ENCODE data around the gene GNAQ. TPM values are rescaled to one million over a fixed set of nuclear protein-coding genes. Genes with fewer than 3 reads are reported as not detected.
A peak's percentile ranks its signal among the peaks of the same experiment; 100 is the strongest.

Gene GNAQ
- polyA plus RNA-seq, 3 donors: 8.3 to 51.0 (median 9.6) TPM

DNA sequence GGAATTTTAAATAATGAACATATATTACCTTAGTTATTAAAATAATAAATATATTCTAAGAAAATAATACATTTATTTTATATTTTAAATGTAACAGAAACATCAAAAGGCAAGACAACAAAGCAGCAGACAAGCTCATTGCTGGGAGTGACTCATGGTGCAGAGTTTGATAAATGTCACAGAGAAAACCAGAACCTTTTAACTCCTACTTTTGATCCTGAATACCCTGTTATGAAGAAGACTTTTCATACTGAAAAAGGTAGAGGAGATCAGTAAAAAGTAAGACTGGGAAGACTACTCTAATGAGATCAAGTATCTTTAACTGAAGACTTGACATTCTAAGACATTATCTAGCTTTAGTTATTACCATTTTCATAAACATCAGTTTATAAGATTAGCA lies 284.4 kb downstream of the GNAQ start:
- no peak overlapping the region for H2AFZ ChIP-seq (ENCODE audit: insufficient read depth, low read depth, low read length, poor library complexity, severe bottlenecking)
- H3K9me3 ChIP-seq (replicated peaks in 1 of 2; ENCODE audit: control insufficient read depth in 1 of 2, insufficient read depth in 1 of 2, low read length in 2 of 2): no peaks in the 10 kb centered on the region
- peaks cover 92% of the 10 kb centered on the region for H4K20me1 ChIP-seq (ENCODE audit: insufficient read depth, low read length)
- TF ChIP-seq, protein P1, sequence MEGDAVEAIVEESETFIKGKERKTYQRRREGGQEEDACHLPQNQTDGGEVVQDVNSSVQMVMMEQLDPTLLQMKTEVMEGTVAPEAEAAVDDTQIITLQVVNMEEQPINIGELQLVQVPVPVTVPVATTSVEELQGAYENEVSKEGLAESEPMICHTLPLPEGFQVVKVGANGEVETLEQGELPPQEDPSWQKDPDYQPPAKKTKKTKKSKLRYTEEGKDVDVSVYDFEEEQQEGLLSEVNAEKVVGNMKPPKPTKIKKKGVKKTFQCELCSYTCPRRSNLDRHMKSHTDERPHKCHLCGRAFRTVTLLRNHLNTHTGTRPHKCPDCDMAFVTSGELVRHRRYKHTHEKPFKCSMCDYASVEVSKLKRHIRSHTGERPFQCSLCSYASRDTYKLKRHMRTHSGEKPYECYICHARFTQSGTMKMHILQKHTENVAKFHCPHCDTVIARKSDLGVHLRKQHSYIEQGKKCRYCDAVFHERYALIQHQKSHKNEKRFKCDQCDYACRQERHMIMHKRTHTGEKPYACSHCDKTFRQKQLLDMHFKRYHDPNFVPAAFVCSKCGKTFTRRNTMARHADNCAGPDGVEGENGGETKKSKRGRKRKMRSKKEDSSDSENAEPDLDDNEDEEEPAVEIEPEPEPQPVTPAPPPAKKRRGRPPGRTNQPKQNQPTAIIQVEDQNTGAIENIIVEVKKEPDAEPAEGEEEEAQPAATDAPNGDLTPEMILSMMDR (IDR thresholded peaks at IDR 0.05): no peak
- H3K27me3 ChIP-seq (ENCODE audit: control insufficient read depth in 2 of 2, insufficient read depth in 2 of 2, low read length in 2 of 2): no peaks in the 10 kb centered on the region
- Mint-ChIP-seq H3K9me3 (no peaks in the 10 kb centered on the region), H3K27ac (peak overlapping the region in 1 of 7 donors; percentile 56), H3K4me3 (no peak overlapping the region), H3K4me1 (peaks cover 21% of the 10 kb centered on the region), H3K27me3 (ENCODE audit: low read depth in 3 of 3) (peaks cover 0 to 2% (median 2%) of the 10 kb centered on the region in 3 donors), H3K36me3 (peaks cover 32 to 42% of the 10 kb centered on the region in 2 donors)
- H3K4me3 ChIP-seq (replicated peaks in 1 of 3; ENCODE audit: low read depth in 2 of 3, low read length in 3 of 3): no peak overlapping the region
- H3K27ac ChIP-seq (ENCODE audit: low read depth in 1 of 2, low read length in 2 of 2): peak overlapping the region in 1 of 2 donors; percentile 4
- intact Hi-C loops (cut with micrococcal nuclease): no loop called here
- no peaks in the 10 kb centered on the region for H3K4me1 ChIP-seq (ENCODE audit: control insufficient read depth in 1 of 2, insufficient read depth in 2 of 2, low read length in 2 of 2)
- H3K9ac ChIP-seq (ENCODE audit: insufficient read depth, low read length, poor library complexity, severe bottlenecking): no peak overlapping the region
- peaks cover 45% of the 10 kb centered on the region for H3K79me2 ChIP-seq (ENCODE audit: insufficient read depth, low read length)
- H3K36me3 ChIP-seq (replicated peaks in 1 of 2; ENCODE audit: control insufficient read depth in 1 of 2, insufficient read depth in 2 of 2, low read length in 2 of 2): peaks cover 8 to 33% of the 10 kb centered on the region in 2 donors
- no peak for DNase-seq
- no peak overlapping the region for H3K4me2 ChIP-seq (replicated peaks; ENCODE audit: extremely low read depth, low read length, poor library complexity, severe bottlenecking)

DNA sequence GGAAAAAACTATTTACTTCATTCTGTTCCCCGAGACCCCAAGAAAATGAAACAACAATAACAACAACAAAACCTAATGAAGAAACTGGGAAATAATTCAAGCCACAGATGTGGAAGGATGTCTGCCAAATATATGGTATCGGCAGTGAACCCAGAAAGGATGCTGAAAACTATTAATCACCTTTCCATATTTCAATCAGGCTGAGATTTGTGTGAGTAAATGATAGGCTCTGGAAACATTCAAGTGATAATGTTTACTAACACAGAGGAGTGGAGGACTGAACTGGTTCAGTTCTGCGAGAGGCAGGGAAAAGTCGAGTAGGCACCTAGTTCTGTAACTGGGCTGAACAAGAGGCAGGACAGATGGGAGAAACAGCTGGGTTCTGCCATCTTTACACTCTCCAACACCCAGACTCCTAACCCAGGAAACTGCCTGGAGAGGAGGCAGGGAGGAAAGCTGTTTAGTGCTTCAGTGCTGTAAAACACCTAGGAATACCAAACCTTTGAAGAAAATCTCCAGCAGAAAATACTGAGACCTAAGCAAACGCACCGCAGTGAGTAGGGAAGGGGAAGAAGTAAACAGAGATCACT lies 286.7 kb downstream of the GNAQ start:
- no peaks in the 10 kb centered on the region for H3K9me3 ChIP-seq (replicated peaks in 1 of 2; ENCODE audit: control insufficient read depth in 1 of 2, insufficient read depth in 1 of 2, low read length in 2 of 2)
- H3K36me3 Mint-ChIP-seq: peaks cover 23 to 33% of the 10 kb centered on the region in 2 donors
- peak overlapping the region in 1 of 2 donors; percentile 9 for H3K27ac ChIP-seq (ENCODE audit: low read depth in 1 of 2, low read length in 2 of 2)
- no peak overlapping the region for H2AFZ ChIP-seq (ENCODE audit: insufficient read depth, low read depth, low read length, poor library complexity, severe bottlenecking)
- intact Hi-C loops (cut with micrococcal nuclease): no loop called here
- no peaks in the 10 kb centered on the region for H3K9me3 Mint-ChIP-seq
- H3K36me3 ChIP-seq (replicated peaks in 1 of 2; ENCODE audit: control insufficient read depth in 1 of 2, insufficient read depth in 2 of 2, low read length in 2 of 2): peaks cover 8 to 35% of the 10 kb centered on the region in 2 donors
- peaks cover 89% of the 10 kb centered on the region for H4K20me1 ChIP-seq (ENCODE audit: insufficient read depth, low read length)
- H3K27me3 Mint-ChIP-seq (ENCODE audit: low read depth in 3 of 3): peaks cover 0 to 2% (median 2%) of the 10 kb centered on the region in 3 donors
- H3K4me3 ChIP-seq (replicated peaks in 1 of 3; ENCODE audit: low read depth in 2 of 3, low read length in 3 of 3): no peak overlapping the region
- no peaks in the 10 kb centered on the region for H3K27me3 ChIP-seq (ENCODE audit: control insufficient read depth in 2 of 2, insufficient read depth in 2 of 2, low read length in 2 of 2)
- WGBS (ENCODE audit: insufficient coverage): no CpG with 5 or more reads among the region's 6 CpGs
- no peak overlapping the region for H3K4me2 ChIP-seq (replicated peaks; ENCODE audit: extremely low read depth, low read length, poor library complexity, severe bottlenecking)
- no peaks in the 10 kb centered on the region for H3K4me1 ChIP-seq (ENCODE audit: control insufficient read depth in 1 of 2, insufficient read depth in 2 of 2, low read length in 2 of 2)
- TF ChIP-seq, protein P1 (IDR thresholded peaks at IDR 0.05): no peak
- no peak overlapping the region for H3K9ac ChIP-seq (ENCODE audit: insufficient read depth, low read length, poor library complexity, severe bottlenecking)
- peaks cover 16% of the 10 kb centered on the region for H3K4me1 Mint-ChIP-seq
- H3K27ac Mint-ChIP-seq: peak overlapping the region in 5 of 7 donors; percentile 13 to 81 (median 78)
- H3K4me3 Mint-ChIP-seq: no peak overlapping the region
- peaks cover 36% of the 10 kb centered on the region for H3K79me2 ChIP-seq (ENCODE audit: insufficient read depth, low read length)
- DNase-seq: no peak

Measured in CD14-positive monocyte (primary cell).